ENCODE data around the gene PPM1A.
A peak's percentile ranks its signal among the peaks of the same experiment; 100 is the strongest.

Gene PPM1A

GRCh38 chr14:60294411-60295069, 45.5 kb downstream of the PPM1A start:
- Histone ChIP-seq H4K20me1 (no peaks in the 10 kb centered on the region; a peak in 1 of 22 replicates), H3K4me1 (peaks cover 0 to 14% (median 0%) of the 10 kb centered on the region in 10 experiments; a peak in 7 of 20 replicates), H3K9me3 (replicated peaks in 1 of 11) (no peaks in the 10 kb centered on the region), H3K4me2 (peak overlapping the region in 3 of 11 experiments; percentile 5 to 51 (median 13); a peak in 4 of 22 replicates), H3K27ac (no peak overlapping the region), H3K4me3 (no peak overlapping the region), H3K9ac (no peak overlapping the region), H3K36me3 (peaks cover 33 to 73% (median 44%) of the 10 kb centered on the region in 11 experiments), H3K27me3 (no peaks in the 10 kb centered on the region)
- TF ChIP-seq Cebpa-rat (IDR thresholded peaks at IDR 0.05), result no peak

GRCh38 chr14:60300019-60300418, 51.0 kb downstream of the PPM1A start:
- Histone ChIP-seq H3K27me3 (no peaks in the 10 kb centered on the region), H3K9me3 (replicated peaks in 1 of 11) (0 out of 22 replicates have a peak, but pooled peaks cover 0 to 4% (median 0%) of the 10 kb centered on the region in 11 experiments), H3K36me3 (peaks cover 0 to 28% (median 5%) of the 10 kb centered on the region in 11 experiments; a peak in 14 of 22 replicates), H3K4me3 (no peak overlapping the region), H3K4me2 (no peak overlapping the region), H4K20me1 (no peaks in the 10 kb centered on the region; a peak in 1 of 22 replicates), H3K27ac (no peak overlapping the region), H3K9ac (no peak overlapping the region), H3K4me1 (peaks cover 0 to under 1% (median 0%) of the 10 kb centered on the region in 10 experiments; a peak in 2 of 20 replicates)
- no peak for TF ChIP-seq Cebpa-rat (IDR thresholded peaks at IDR 0.05)

GRCh38 chr14:60301685-60302084, 52.7 kb downstream of the PPM1A start:
- Histone ChIP-seq H3K36me3 (peaks cover 0 to 16% (median 3%) of the 10 kb centered on the region in 11 experiments; a peak in 12 of 22 replicates), H3K9ac (no peak overlapping the region), H3K27ac (no peak overlapping the region), H3K4me2 (no peak overlapping the region), H4K20me1 (no peaks in the 10 kb centered on the region), H3K27me3 (no peaks in the 10 kb centered on the region), H3K4me3 (no peak overlapping the region), H3K4me1 (no peaks in the 10 kb centered on the region), H3K9me3 (replicated peaks in 1 of 11) (peaks cover 0 to 17% (median 10%) of the 10 kb centered on the region in 11 experiments; a peak in 14 of 22 replicates)
- TF ChIP-seq Cebpa-rat (IDR thresholded peaks at IDR 0.05), result no peak

GRCh38 chr14:60302663-60303062, 53.6 kb downstream of the PPM1A start:
- H3K4me1 ChIP-seq, result no peaks in the 10 kb centered on the region
- TF ChIP-seq Cebpa-rat (IDR thresholded peaks at IDR 0.05), result no peak
- no peak overlapping the region for H3K4me2 ChIP-seq

GRCh38 chr14:60303745-60304144, 54.7 kb downstream of the PPM1A start:
- Histone ChIP-seq H3K9me3 (replicated peaks in 1 of 11) (peaks cover 0 to 17% (median 10%) of the 10 kb centered on the region in 11 experiments; a peak in 14 of 22 replicates), H3K9ac (no peak overlapping the region), H3K27ac (no peak overlapping the region), H3K27me3 (no peaks in the 10 kb centered on the region), H3K36me3 (peaks cover 0 to 5% (median 0%) of the 10 kb centered on the region in 11 experiments; a peak in 3 of 22 replicates), H3K4me2 (no peak overlapping the region), H4K20me1 (no peaks in the 10 kb centered on the region), H3K4me1 (no peaks in the 10 kb centered on the region), H3K4me3 (no peak overlapping the region)
- TF ChIP-seq Cebpa-rat (IDR thresholded peaks at IDR 0.05), result no peak

More at GRCh38 chr14:60302663-60303062, 53.6 kb downstream of the PPM1A start:
- Histone ChIP-seq H3K9ac (no peak overlapping the region), H3K9me3 (replicated peaks in 1 of 11) (peaks cover 0 to 17% (median 10%) of the 10 kb centered on the region in 11 experiments; a peak in 14 of 22 replicates), H3K4me3 (no peak overlapping the region), H3K36me3 (peaks cover 0 to 6% (median 0%) of the 10 kb centered on the region in 11 experiments; a peak in 7 of 22 replicates), H4K20me1 (no peaks in the 10 kb centered on the region), H3K27ac (no peak overlapping the region), H3K27me3 (no peaks in the 10 kb centered on the region)

GRCh38 chr14:60304509-60304908, 55.5 kb downstream of the PPM1A start:
- H3K9me3 ChIP-seq (replicated peaks in 1 of 11), result peaks cover 0 to 17% (median 10%) of the 10 kb centered on the region in 11 experiments; a peak in 14 of 22 replicates
- peaks cover 0 to 5% (median 0%) of the 10 kb centered on the region in 11 experiments; a peak in 1 of 22 replicates for H3K36me3 ChIP-seq
- H3K4me1 ChIP-seq, result no peaks in the 10 kb centered on the region
- no peaks in the 10 kb centered on the region for H3K27me3 ChIP-seq
- H3K4me3 ChIP-seq, result no peak overlapping the region
- no peak overlapping the region for H3K4me2 ChIP-seq
- H4K20me1 ChIP-seq, result no peaks in the 10 kb centered on the region
- no peak overlapping the region for H3K9ac ChIP-seq
- TF ChIP-seq Cebpa-rat (IDR thresholded peaks at IDR 0.05), result no peak
- H3K27ac ChIP-seq, result no peak overlapping the region

GRCh38 chr14:60309867-60310552, 61.0 kb downstream of the PPM1A start:
- no peaks in the 10 kb centered on the region for H3K27me3 ChIP-seq
- peaks cover 0 to 13% (median 10%) of the 10 kb centered on the region in 11 experiments; a peak in 14 of 22 replicates for H3K9me3 ChIP-seq (replicated peaks in 1 of 11)
- no peak overlapping the region for H3K4me2 ChIP-seq
- no peak overlapping the region for H3K4me3 ChIP-seq
- TF ChIP-seq Cebpa-rat (IDR thresholded peaks at IDR 0.05), result no peak
- no peaks in the 10 kb centered on the region for H3K4me1 ChIP-seq
- H3K9ac ChIP-seq, result no peak overlapping the region
- H4K20me1 ChIP-seq, result no peaks in the 10 kb centered on the region
- H3K36me3 ChIP-seq, result no peaks in the 10 kb centered on the region
- H3K27ac ChIP-seq, result no peak overlapping the region

GRCh38 chr14:60311417-60311816, 62.4 kb downstream of the PPM1A start:
- no peaks in the 10 kb centered on the region for H3K36me3 ChIP-seq
- H3K4me2 ChIP-seq, result no peak overlapping the region
- H3K4me3 ChIP-seq, result no peak overlapping the region
- no peaks in the 10 kb centered on the region for H3K4me1 ChIP-seq
- TF ChIP-seq Cebpa-rat (IDR thresholded peaks at IDR 0.05), result no peak
- peaks cover 0 to 3% (median under 1%) of the 10 kb centered on the region in 11 experiments; a peak in 11 of 22 replicates for H3K9me3 ChIP-seq (replicated peaks in 1 of 11)
- no peaks in the 10 kb centered on the region for H3K27me3 ChIP-seq
- H4K20me1 ChIP-seq, result no peaks in the 10 kb centered on the region
- H3K9ac ChIP-seq, result no peak overlapping the region
- H3K27ac ChIP-seq, result no peak overlapping the region

GRCh38 chr14:60313093-60313492, 64.1 kb downstream of the PPM1A start:
- Histone ChIP-seq H3K27me3 (no peaks in the 10 kb centered on the region), H4K20me1 (no peaks in the 10 kb centered on the region), H3K9me3 (replicated peaks in 1 of 11) (no peaks in the 10 kb centered on the region), H3K27ac (no peak overlapping the region), H3K9ac (no peak overlapping the region), H3K4me1 (no peaks in the 10 kb centered on the region), H3K36me3 (no peaks in the 10 kb centered on the region), H3K4me3 (no peak overlapping the region), H3K4me2 (no peak overlapping the region)
- TF ChIP-seq Cebpa-rat (IDR thresholded peaks at IDR 0.05), result peak in 4 of 11 experiments; percentile 37 to 54 (median 47); a peak in 8 of 22 replicates
